Upper lobe of right lung (tissue), 1 donor: Measurements from ENCODE around the gene CCDC27. TPM values are rescaled to one million over a fixed set of nuclear protein-coding genes. Genes with fewer than 3 reads are reported as not detected.

ENCODE experiments used
- ATAC-seq: fragments of 200-7000 bp; cut with Tn5 transposase; one replicate; pipeline ENCODE4 v1.9.1; 2020; ENCODE audit warnings: mild to moderate bottlenecking, moderate library complexity
- DNase-seq: peaks from one replicate; pipeline ENCODE4 v3.0.0-alpha.2; 2020
- H3K27ac ChIP-seq: fragments of 200-600 bp; one replicate; pipeline ENCODE4 v1.8.0; 2022
- H3K27me3 ChIP-seq: fragments of 200-600 bp; one replicate; pipeline ENCODE4 v1.8.0; 2022; ENCODE audit warnings: mild to moderate bottlenecking
- H3K36me3 ChIP-seq: fragments of 200-600 bp; one replicate; pipeline ENCODE4 v1.8.0; 2022
- H3K4me1 ChIP-seq: fragments of 200-600 bp; one replicate; pipeline ENCODE4 v1.8.0; 2022
- H3K4me3 ChIP-seq: fragments of 200-600 bp; one replicate; pipeline ENCODE4 v1.8.0; 2022; ENCODE audit warnings: mild to moderate bottlenecking
- H3K9me3 ChIP-seq: fragments of 200-600 bp; one replicate; pipeline ENCODE4 v1.8.0; 2022
- CTCF ChIP-seq: fragments of 200-600 bp; IDR thresholded peaks from one replicate; pipeline ENCODE4 v1.8.0; 2022; ENCODE audit warnings: antibody characterized with exemption
- intact Hi-C: fragments of 100-400 bp; cut with DNase I; formaldehyde crosslinking; loops from one replicate; pipeline ENCODE4 v1.11.0; 2022
- total RNA-seq: library from RNA; stranded (reverse); fragmentation: NEBNext Ultra II Directional; extraction: Animal tissue kit (Norgen Biotek cat#: 25700); gene quantifications from one replicate; pipeline ENCODE4 v1.2.1, GENCODE V29; 2021
- donor health status: DM: no; HTN: yes; CAD: no; lungs with severe emphysema.

Gene CCDC27
- total RNA-seq, 1 donor from 2014 or later, result not detected

- Histone ChIP-seq H3K4me3 (no peak overlapping the region), H3K36me3 (peaks cover 16% of the 10 kb centered on the region), H3K9me3 (no peaks in the 10 kb centered on the region), H3K27me3 (peaks cover 16% of the 10 kb centered on the region), H3K27ac (no peak overlapping the region), H3K4me1 (no peaks in the 10 kb centered on the region)
- DNase-seq (no peak), ATAC-seq (no peak)
- intact Hi-C loops, result no loop called here
- TF ChIP-seq CTCF, result no peak
These were observed 19.7 kb upstream of the CCDC27 start for GRCh38 chr1:3732434-3733093.

GRCh38 chr1:3733094-3733882, 19.0 kb upstream of the CCDC27 start:
- Histone ChIP-seq H3K27ac (no peak overlapping the region), H3K27me3 (peaks cover 16% of the 10 kb centered on the region), H3K9me3 (no peaks in the 10 kb centered on the region), H3K4me3 (no peak overlapping the region), H3K4me1 (no peaks in the 10 kb centered on the region), H3K36me3 (peaks cover 23% of the 10 kb centered on the region)
- DNase-seq, result no peak
- intact Hi-C loops, result no loop called here
- no peak for ATAC-seq
- TF ChIP-seq CTCF, result no peak

GRCh38 chr1:3733883-3734589, 18.2 kb upstream of the CCDC27 start:
- Histone ChIP-seq H3K36me3 (peaks cover 30% of the 10 kb centered on the region), H3K27me3 (peaks cover 16% of the 10 kb centered on the region), H3K9me3 (no peaks in the 10 kb centered on the region), H3K4me1 (no peaks in the 10 kb centered on the region), H3K4me3 (no peak overlapping the region), H3K27ac (no peak overlapping the region)
- no peak for ATAC-seq
- TF ChIP-seq CTCF, result no peak
- DNase-seq, result no peak
- intact Hi-C loops, result no loop called here

- no peak for TF ChIP-seq CTCF
- Histone ChIP-seq H3K36me3 (peaks cover 31% of the 10 kb centered on the region), H3K9me3 (no peaks in the 10 kb centered on the region), H3K4me3 (no peak overlapping the region), H3K27ac (no peak overlapping the region), H3K27me3 (peaks cover 16% of the 10 kb centered on the region), H3K4me1 (no peaks in the 10 kb centered on the region)
- no peak for DNase-seq
- intact Hi-C loops, result no loop called here
- ATAC-seq, result no peak
These were observed 17.6 kb upstream of the CCDC27 start for GRCh38 chr1:3734602-3735001.

GRCh38 chr1:3735027-3735681, 17.1 kb upstream of the CCDC27 start:
- Histone ChIP-seq H3K27ac (no peak overlapping the region), H3K4me3 (no peak overlapping the region), H3K36me3 (peaks cover 31% of the 10 kb centered on the region), H3K27me3 (peaks cover 16% of the 10 kb centered on the region), H3K9me3 (no peaks in the 10 kb centered on the region), H3K4me1 (no peaks in the 10 kb centered on the region)
- DNase-seq, result no peak
- TF ChIP-seq CTCF, result no peak
- intact Hi-C loops, result no loop called here
- ATAC-seq, result no peak
